Small intestine (tissue), 7 donors: Measurements from ENCODE around the gene AHCYL2. TPM values are rescaled to one million over a fixed set of nuclear protein-coding genes. Genes with fewer than 3 reads are reported as not detected.

ENCODE experiments used
- DNase-seq, 2 donors: peaks; one replicate each; pipeline versions ENCODE4 v3.0.0 to v3.0.0-alpha.2; 2013
- FAIRE-seq: peaks from 2 replicates; lab custom pipeline; 2012; peaks lifted over from hg19 to GRCh38; lab: Jason Lieb, UNC
- H3K27ac ChIP-seq, 3 donors: one replicate each; pipeline ENCODE4 v1.5.1; 2013; ENCODE audit warnings: low read length in 2 of 3, mild to moderate bottlenecking in 2 of 3, control low read depth in 1 of 3, inconsistent platforms in 1 of 3, low read depth in 1 of 3, moderate library complexity in 1 of 3
- H3K27me3 ChIP-seq, 3 donors: one replicate each; pipeline ENCODE4 v1.6.1; 2013; ENCODE audit warnings: low read length in 3 of 3, inconsistent platforms in 1 of 3; ENCODE audit not compliant: control insufficient read depth in 3 of 3, insufficient read depth in 3 of 3
- H3K36me3 ChIP-seq, 3 donors: one replicate each; pipeline ENCODE4 v1.6.1; 2013; ENCODE audit warnings: low read length in 3 of 3, inconsistent platforms in 1 of 3, low read depth in 1 of 3, mild to moderate bottlenecking in 1 of 3, moderate library complexity in 1 of 3; ENCODE audit not compliant: control insufficient read depth in 3 of 3, insufficient read depth in 2 of 3
- H3K4me1 ChIP-seq, 3 donors: one replicate each; pipeline ENCODE4 v1.6.1; 2013; ENCODE audit warnings: low read length in 2 of 3, inconsistent platforms in 1 of 3, low read depth in 1 of 3, mild to moderate bottlenecking in 1 of 3, moderate library complexity in 1 of 3; ENCODE audit not compliant: control insufficient read depth in 3 of 3, insufficient read depth in 2 of 3
- H3K4me3 ChIP-seq, 3 donors: one replicate each; pipeline ENCODE4 v1.5.1; 2013; ENCODE audit warnings: low read length in 3 of 3, control low read depth in 1 of 3, inconsistent platforms in 1 of 3, low read depth in 1 of 3, mild to moderate bottlenecking in 1 of 3, moderate library complexity in 1 of 3
- H3K9me3 ChIP-seq, 2 donors: one replicate each; pipeline ENCODE4 v1.6.1; 2013; ENCODE audit warnings: low read depth in 1 of 2, low read length in 1 of 2; ENCODE audit not compliant: control insufficient read depth in 2 of 2, insufficient read depth in 1 of 2
- WGBS, 3 donors: extraction: QIAGEN DNeasy Blood & Tissue Kit; methylation state at CpG; one replicate each; pipeline ENCODE4 v1.1.7; 2013; 5-methylcytosine and 5-hydroxymethylcytosine counted together
- polyA plus RNA-seq, 4 donors: library from polyadenylated mRNA; stranded (reverse) in 3 of 4; unstranded in 1 of 4; fragments of 200-250 nt in 3 of 4; fragments of 120-200 nt in 1 of 4; gene quantifications; one replicate each; pipeline versions ENCODE4 v1.2.1 to v1.2.3, GENCODE V29; 2013
- donor health status: healthy with polysubstance abuse.
- donor health status: control.
- donor health status: control.
- donor health status: Bipolar disorder and iron deficiency.
- donor health status: healthy.

Gene AHCYL2
- polyA plus RNA-seq, 4 donors: 18.2 to 25.4 (median 22.3) TPM

GRCh38 chr7:129258649-129259389, 34.0 kb downstream of the AHCYL2 start:
- H3K4me1 ChIP-seq: peaks cover 0 to 3% (median 2%) of the 10 kb centered on the region in 3 donors
- WGBS, 3 donors: 71 to 87% (median 82%) methylated on average over 4 of the region's 4 CpGs
- H3K4me3 ChIP-seq: no peak overlapping the region
- peak overlapping the region in 1 of 3 donors; percentile 10 for H3K27ac ChIP-seq
- H3K9me3 ChIP-seq: no peaks in the 10 kb centered on the region
- FAIRE-seq (no peak), DNase-seq (no peak)
- H3K27me3 ChIP-seq: no peaks in the 10 kb centered on the region
- H3K36me3 ChIP-seq: no peaks in the 10 kb centered on the region

GRCh38 chr7:129262324-129262723, 37.5 kb downstream of the AHCYL2 start:
- H3K4me1 ChIP-seq: peaks cover 0 to 3% (median 2%) of the 10 kb centered on the region in 3 donors
- 50 to 92% (median 79%) methylated on average over 2 of the region's 2 CpGs for WGBS, 3 donors
- H3K27ac ChIP-seq: no peak overlapping the region
- FAIRE-seq (no peak), DNase-seq (no peak)
- no peaks in the 10 kb centered on the region for H3K36me3 ChIP-seq
- H3K9me3 ChIP-seq: no peaks in the 10 kb centered on the region
- H3K4me3 ChIP-seq: no peak overlapping the region
- no peaks in the 10 kb centered on the region for H3K27me3 ChIP-seq

GRCh38 chr7:129263168-129263567, 38.3 kb downstream of the AHCYL2 start:
- Histone ChIP-seq H3K4me1 (peaks cover 0 to 3% (median 2%) of the 10 kb centered on the region in 3 donors), H3K9me3 (no peaks in the 10 kb centered on the region), H3K36me3 (no peaks in the 10 kb centered on the region), H3K4me3 (no peak overlapping the region), H3K27me3 (no peaks in the 10 kb centered on the region), H3K27ac (no peak overlapping the region)
- no peak for DNase-seq
- FAIRE-seq: no peak
- WGBS, 3 donors: 87 to 97% (median 92%) methylated on average over 2 of the region's 2 CpGs

- H3K27ac ChIP-seq: no peak overlapping the region
- H3K4me1 ChIP-seq: peaks cover 0 to 3% (median 2%) of the 10 kb centered on the region in 3 donors
- no peaks in the 10 kb centered on the region for H3K36me3 ChIP-seq
- no peaks in the 10 kb centered on the region for H3K9me3 ChIP-seq
- no peaks in the 10 kb centered on the region for H3K27me3 ChIP-seq
- 75 to 90% (median 86%) methylated on average over 4 of the region's 4 CpGs for WGBS, 3 donors
- H3K4me3 ChIP-seq: no peak overlapping the region
- FAIRE-seq (no peak), DNase-seq (no peak)
These were observed 39.7 kb downstream of the AHCYL2 start for GRCh38 chr7:129264534-129264933.

DNA sequence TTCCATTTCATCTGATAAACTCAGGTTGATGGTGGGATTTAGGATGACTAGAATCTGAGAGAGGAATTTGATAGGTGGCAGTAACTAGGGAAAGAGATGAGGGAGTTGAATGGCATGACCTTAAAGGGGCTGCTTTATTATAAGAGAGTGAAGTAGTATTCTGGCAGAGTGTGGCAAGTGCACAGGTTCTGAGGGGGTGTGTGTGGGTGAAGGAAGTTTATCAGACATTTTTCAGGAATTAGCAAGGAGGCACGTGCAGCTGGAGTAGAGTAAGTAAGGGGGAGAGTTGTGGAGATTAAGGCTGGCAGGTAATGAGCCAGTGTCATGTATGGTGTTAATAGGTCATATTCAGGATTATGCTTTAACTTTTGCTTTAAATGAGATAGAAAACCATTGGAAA, 40.5 kb downstream of the AHCYL2 start:
- FAIRE-seq (no peak), DNase-seq (no peak)
- WGBS, 3 donors: 63 to 72% (median 67%) methylated on average over 1 of the region's 1 CpG
- Histone ChIP-seq H3K36me3 (no peaks in the 10 kb centered on the region), H3K9me3 (no peaks in the 10 kb centered on the region), H3K4me3 (no peak overlapping the region), H3K4me1 (peaks cover 0 to 3% (median 2%) of the 10 kb centered on the region in 3 donors), H3K27ac (no peak overlapping the region), H3K27me3 (no peaks in the 10 kb centered on the region)

- Histone ChIP-seq H3K4me3 (no peak overlapping the region), H3K27me3 (no peaks in the 10 kb centered on the region), H3K4me1 (peaks cover 0 to 3% (median 2%) of the 10 kb centered on the region in 3 donors), H3K9me3 (no peaks in the 10 kb centered on the region), H3K27ac (no peak overlapping the region), H3K36me3 (no peaks in the 10 kb centered on the region)
- no peak for FAIRE-seq
- DNase-seq: peak in 1 of 2 donors; percentile 12
- WGBS, 3 donors: 80 to 93% (median 92%) methylated on average over 6 of the region's 6 CpGs
These were observed 41.4 kb downstream of the AHCYL2 start for GRCh38 chr7:129266181-129266580.

- 91 to 95% (median 91%) methylated on average over 3 of the region's 3 CpGs for WGBS, 3 donors
- FAIRE-seq: no peak
These were observed 45.2 kb downstream of the AHCYL2 start for GRCh38 chr7:129270077-129270476.

DNA sequence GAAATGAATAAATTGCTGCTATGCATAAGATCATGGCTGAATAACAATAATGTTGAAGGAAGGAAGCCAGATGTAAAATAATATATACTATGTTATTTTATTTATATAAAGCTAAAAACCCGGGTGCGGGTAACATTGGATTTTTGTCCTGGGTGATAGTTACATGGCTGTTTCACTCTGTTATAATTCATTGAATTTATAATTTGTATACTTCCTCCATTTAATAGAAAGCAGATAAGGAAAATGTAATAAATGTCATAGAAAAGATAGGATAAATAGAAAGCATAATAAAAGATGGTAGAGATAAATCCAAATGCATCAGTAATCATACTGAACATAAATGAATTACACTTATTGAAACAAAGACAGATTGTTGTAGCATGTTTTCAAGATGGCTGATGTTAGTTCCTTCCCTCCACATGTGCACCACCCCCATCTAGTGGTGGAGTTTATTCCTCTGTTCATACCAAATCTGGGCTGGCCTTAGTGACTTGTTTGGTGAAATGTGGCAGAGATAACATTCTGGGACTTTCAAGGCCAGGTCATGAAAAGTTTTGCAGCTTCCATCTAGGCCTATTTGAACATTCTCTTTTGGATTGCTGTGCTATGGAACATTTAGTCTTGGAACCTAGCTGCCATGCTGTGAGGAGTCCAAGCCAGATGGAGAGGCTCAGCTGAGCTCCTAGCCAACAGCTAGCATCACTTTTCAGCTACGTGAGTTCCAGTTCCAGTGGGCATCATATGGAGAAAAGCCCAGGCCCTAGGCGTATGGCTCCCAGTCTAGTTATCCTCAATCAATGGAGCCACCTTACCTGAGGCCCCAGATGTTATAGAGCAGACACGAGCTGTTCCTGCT, 46.9 kb downstream of the AHCYL2 start:
- FAIRE-seq: peak; percentile 30
- H3K27ac ChIP-seq: no peak overlapping the region

More at GRCh38 chr7:129270077-129270476, 45.2 kb downstream of the AHCYL2 start:
- Histone ChIP-seq H3K27ac (no peak overlapping the region), H3K27me3 (no peaks in the 10 kb centered on the region), H3K4me1 (no peaks in the 10 kb centered on the region), H3K9me3 (peaks cover 0 to 14% of the 10 kb centered on the region in 2 donors), H3K4me3 (no peak overlapping the region), H3K36me3 (peaks cover 0 to 7% (median 0%) of the 10 kb centered on the region in 3 donors)
- no peak for DNase-seq

More for the DNA sequence above, 46.9 kb downstream of the AHCYL2 start:
- Histone ChIP-seq H3K36me3 (peaks cover 0 to 7% (median 0%) of the 10 kb centered on the region in 3 donors), H3K27me3 (no peaks in the 10 kb centered on the region), H3K9me3 (peaks cover 0 to 14% of the 10 kb centered on the region in 2 donors), H3K4me3 (no peak overlapping the region), H3K4me1 (no peaks in the 10 kb centered on the region)
- WGBS, 3 donors: 70 to 72% (median 70%) methylated on average over 5 of the region's 5 CpGs
- peak; percentile 62 to 64 for DNase-seq
